Dermis blood vessel endothelial cell (primary cell): Measurements from ENCODE around the gene PRXL2B. TPM values are rescaled to one million over a fixed set of nuclear protein-coding genes. Genes with fewer than 3 reads are reported as not detected.
"Not testable (repeated sequence)": the region's sequence is repeated elsewhere in the genome, so short reads cannot be mapped to it uniquely, and the experiment has no call there.

Source experiments
- DNase-seq: peaks from one replicate; pipeline ENCODE4 v3.0.0; 2010
- total RNA-seq: library from RNA; depleted of rRNA; stranded (reverse); fragments of >200 nt; gene quantifications from 2 replicates; pipeline ENCODE4 v1.2.3, GENCODE V29; 2014

PRXL2B gene, protein sequence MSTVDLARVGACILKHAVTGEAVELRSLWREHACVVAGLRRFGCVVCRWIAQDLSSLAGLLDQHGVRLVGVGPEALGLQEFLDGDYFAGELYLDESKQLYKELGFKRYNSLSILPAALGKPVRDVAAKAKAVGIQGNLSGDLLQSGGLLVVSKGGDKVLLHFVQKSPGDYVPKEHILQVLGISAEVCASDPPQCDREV
- 63.0 and 128 TPM in 2 replicates for total RNA-seq

DNA sequence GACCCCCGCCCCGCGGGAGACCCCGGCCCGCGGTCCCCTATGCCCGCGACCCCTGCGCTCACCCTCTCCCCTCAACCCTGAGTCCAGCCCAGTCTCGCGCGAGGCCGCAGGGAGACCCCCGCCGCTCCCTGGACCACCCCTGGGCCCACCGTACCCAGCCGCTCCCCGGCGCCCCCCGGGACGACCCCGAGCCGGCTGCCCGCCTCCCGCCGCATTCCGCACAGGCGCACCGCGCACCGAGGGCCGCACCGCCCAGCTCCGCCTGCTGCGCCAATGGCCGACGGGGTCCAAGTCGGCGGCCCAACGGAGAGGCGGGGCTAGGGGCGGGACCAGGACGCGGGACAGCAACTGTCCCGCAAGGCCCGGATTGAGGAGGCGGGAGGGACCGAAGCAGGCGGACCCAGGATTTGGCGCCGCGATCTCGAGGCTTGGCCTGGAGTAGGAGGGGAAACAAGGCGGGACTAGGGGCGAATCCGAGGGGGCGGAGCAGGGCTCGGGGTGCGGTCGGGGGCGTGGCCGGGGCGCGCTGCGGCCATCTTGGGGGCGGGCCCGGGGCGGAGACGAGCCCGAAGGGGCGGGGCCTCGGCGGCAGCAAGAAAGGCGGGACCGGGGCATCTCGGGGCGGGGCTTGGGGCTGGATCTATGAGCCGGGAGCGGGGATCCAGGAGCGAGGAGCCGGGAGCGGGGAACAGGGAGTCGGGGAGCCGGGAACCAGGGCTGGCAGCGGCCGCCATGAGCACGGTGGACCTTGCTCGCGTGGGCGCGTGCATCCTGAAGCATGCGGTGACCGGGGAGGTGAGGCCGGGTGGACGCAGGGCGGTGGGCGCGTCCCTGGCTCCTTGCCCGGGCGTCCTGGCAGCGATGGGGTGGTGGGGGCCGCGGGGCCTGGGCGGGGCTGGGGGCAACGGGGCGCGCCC is at the start of gene PRXL2B:
TSS of gene PRXL2B (plus strand) at position 624 of the 917 bp plus-strand sequence. CDS start at position 733, 109 bp downstream.
- DNase-seq = peak; percentile 99

DNA sequence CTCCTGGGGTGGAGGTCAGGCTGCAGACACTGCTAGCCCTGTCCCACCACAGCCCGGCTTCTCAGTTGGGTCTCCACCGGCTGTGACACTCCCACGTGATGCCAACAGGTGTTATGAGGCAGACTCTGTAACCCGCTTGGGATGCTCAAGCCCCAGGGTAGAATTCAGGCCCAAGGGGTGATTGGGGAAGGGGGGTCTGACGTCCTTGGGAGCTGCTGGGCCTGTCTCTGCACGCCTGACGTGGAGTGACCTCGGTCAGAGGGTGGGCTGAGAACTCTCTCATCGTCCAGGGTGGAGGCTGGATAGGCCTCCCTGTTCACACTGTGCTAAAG is 48.8 kb upstream of the PRXL2B start:
- no peak for DNase-seq

DNA sequence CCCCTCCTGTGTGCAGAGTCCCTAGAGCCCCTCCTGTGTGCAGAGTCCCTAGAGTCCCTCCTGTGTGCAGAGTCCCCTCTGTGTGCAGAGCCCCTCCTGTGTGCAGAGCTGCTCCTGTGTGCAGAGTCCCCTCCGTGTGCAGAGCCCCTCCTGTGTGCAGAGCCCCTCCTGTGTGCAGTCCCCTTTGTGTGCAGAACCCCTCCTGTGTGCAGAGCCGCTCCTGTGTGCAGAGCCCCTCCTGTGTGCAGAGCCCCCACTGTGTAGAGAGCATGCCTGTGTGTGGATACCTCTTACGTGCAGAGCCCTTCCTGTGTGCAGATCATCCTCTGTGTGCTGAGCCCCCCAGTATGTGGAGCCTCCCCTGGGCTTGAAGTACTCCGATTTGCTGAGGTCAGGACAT is 48.2 kb upstream of the PRXL2B start:
- no peak for DNase-seq

DNA sequence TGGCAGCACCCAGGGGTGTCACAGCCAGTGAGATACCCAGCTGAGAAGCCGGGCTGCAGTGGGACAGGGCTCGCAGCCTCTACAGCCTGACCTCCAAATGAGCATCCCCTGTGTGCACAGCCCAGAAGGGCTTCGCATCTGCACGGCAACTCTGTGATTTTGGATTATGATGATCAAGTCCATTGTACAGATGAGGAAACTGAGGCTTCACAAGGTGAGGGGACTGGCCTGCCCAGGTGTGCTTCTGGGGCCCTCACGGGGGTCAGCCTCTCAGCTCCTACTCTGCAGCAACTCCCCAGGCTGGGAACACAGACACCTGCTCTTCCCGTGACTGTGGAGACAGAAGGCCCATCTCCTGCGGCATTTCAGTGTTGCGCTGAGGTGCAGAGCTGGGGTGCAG is 47.7 kb upstream of the PRXL2B start:
- no peak for DNase-seq

DNA sequence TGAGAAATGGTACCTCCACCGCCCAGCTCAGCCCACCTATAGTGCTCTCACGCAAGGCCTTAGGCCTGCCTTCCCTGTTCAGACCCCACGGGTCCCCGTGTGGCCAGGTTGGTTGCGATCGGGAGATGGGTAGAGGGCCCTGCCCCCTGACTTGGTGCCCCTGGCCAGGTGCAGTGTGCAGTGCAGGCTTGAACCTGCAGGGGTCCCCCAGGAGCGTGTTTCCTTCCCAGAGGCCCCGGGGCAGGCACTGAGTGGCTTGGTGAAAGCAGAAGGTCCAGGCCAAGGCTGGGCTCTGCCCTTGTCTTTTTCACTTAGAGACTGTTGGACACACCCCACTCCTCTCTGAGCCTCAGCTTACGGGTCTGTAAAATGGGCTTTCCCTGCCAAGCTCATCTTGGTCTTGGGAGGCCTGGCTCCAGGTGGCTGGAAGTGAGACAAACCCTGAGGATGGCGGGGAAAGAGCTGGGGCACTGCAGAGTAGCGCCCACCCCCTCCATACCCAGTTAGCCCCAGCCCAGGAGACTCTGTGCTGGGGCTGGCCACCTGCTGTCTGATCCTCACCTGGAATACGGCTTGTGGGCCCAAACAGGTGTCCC is 47.2 kb upstream of the PRXL2B start:
- DNase-seq = no peak

DNA sequence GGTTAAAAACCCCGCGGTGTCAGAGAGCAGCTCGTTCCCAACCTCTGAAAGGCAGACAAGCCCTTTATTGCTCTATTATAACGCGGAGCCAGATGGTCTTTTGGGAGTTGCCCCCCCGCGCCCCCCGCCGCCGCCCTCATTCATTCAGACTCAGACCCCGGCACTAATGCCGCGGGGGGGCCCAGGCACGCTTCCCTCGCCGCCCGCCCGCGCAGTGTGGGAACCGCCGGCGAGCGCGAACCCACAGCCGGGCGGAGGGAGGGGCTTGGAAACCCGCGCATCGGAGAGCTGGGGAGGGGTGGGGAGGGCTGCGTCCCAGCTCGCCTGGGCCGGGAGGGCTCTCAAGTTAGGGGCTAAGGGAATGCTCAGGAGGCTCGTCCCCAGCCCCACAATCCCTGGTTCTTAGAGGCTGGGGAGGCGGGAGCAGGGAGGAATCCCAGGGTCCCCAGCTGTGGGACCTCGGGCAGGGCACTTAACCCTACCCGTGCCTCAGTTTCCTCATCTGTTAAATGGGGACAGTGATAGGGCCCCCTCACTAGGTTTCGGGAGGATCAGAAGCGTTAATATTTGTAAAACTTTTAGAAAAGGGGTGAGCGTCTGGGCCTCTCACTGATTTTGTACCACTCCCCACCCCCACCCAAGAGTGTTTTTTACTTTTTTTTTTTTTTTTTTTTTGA is 45.6 kb upstream of the PRXL2B start:
- no peak for DNase-seq

DNA sequence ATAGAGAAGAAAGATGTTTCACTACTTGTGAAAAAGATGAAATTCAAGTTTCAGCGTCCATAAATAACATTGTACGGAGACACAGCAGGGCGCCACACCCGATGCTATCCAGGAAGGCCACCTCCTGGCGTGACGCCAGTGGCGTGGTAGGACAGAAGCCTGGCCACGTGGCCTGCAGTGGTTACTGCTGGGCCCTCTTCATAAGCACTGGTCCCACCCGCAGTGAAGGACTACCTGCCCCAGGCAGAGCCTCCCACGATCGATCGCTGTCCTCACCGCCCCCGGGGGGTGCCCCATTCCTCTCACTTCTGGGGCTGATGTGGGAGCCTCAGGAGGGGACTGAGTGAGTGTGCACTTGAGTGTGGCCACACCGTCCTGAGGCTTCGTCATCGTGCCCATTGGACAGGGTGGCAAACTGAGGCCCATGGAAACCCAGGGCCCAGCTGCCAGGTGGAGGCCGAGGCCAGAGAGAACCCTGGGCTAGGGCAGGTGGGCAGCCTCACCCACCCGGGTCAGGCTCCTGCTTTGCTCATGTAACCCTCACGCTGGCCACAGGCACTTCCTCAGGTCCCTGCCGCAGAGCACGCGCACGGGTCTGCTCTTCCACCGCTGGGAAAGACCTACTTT is 44.8 kb upstream of the PRXL2B start:
- no peak for DNase-seq

DNA sequence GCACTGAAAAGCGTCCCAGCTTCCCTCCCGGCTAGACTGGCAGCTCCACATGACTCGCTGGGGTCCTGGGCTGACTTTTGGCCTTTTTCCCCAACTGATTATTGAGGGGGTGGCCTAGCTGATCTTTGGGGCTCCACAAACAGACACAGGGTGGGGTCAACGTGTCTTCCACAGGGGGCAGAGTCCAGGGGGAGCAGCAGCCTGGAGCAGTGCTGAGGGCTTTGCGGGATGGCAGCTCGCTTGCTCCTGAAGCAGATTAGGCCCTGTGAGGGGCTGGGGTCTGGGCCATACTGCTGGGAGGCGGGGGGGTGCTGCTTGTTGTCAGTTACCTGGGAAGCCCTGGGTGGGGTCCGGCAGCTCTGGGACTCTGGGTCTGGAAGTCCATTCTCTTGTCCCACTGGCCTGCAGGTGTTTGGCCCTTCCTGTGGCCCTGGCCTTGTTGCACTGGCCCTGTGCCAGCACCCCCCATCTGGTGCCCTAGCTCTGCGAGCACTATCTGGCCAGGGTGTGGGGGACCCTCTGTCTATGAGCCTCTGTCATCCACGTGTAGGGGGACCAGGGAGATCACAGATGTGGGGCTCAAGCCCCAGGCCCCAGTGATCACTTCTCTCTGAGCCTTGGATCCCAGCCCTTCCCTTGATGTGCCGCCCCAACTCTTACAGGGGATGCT is 44.2 kb upstream of the PRXL2B start:
- no peak for DNase-seq

DNA sequence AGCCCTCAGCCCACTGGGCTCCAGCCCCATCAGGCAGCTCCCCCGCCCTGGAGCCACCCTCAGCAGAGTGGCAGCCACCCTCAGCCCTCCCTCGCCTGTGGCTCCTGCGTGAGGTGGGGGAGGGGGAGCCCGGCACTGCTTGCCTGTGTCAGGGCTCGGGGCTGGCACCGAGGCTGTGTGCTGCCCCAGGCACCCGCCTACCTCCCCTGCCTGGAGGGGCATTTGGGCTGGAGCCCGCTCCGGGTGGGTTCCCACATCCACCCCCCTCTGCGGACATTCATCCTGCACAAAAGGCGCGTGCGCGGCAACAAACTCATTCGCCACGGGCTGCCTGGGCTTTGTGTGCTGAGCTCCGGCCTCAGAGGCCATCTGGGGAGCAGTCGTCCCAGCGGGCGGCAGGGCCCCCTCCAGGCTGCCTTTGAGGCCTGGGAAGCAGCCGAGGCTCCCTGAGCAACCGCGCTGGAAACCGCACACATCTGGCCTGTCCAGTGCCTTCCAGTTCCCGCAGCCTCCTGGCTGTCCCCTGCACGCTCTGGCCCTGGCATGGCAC is 43.0 kb upstream of the PRXL2B start:
- no peak for DNase-seq

DNA sequence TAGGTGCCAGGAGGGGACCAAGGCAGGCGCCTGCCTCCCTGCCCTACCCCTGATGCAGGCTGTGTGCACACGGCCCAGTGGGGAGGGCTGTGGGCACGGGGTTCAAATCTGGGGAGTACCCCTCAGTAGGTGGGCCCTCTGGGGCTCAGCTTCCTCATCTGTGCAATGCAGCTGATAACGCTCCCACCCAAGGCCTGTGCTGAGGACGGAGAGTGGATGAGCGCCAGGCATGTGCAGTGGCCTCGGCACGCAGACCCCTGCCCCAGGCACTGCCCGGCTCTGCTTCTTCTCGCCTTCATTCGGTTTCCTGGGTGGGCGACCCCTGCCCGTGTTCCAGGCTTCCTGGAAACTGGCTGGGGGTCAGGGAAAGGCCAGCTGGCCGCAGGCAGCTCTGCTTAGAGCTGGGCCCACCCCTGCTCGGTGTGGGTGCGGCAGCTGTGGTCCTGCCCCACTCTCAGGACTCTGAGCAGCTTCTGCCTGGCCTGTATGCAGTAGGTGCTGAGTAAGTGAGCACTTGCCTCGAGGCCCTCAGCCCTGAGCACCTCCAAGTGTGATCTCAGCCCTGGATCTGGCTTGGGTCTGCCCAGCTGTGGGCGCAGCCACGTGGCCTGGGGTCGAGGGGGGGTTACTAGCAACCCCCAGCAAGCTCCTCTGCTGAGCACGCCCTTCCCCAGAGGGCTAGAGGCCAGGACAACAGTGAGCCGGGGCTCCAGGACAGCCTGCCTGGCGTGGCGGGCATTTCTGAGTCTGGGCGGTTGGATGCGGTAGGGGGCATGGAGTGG is 42.3 kb upstream of the PRXL2B start:
- no peak for DNase-seq

DNA sequence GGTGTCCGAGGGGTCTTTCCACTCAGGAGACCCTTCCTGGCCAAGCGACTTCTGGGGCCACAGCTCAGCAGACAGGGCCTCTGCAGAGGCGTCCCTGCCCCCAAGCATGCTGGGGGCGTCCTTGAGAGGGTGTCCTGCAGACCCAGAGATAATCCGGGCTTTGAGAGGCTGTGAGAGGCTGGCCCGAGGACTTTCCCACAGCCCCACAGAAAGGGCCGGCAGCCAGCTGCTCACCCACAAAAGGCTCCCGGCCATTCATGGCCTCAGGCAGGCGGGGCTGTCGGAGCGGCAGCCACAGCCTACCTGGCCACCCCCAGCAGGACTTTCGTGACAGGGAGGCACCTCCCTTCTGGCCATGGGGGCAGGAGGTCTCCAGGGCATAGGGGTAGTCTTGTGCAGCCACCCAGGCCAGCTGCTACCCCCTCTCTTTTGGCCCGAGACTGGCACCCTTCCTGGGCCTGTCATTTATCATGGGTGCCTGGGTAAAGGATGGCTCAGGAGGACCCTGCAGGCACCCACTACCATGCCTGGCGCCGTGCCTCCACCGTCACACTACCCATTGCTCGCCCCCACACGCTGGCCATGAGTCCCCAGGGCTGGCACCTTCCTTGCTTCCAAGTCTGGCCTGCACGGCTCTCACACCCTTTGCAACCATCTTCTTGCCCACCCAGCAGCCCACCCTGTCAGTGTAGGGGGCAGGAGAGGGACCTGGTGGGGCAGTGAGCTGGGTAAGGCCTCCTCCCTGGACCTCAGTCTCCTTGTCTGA is 41.5 kb upstream of the PRXL2B start:
- no peak for DNase-seq

DNA sequence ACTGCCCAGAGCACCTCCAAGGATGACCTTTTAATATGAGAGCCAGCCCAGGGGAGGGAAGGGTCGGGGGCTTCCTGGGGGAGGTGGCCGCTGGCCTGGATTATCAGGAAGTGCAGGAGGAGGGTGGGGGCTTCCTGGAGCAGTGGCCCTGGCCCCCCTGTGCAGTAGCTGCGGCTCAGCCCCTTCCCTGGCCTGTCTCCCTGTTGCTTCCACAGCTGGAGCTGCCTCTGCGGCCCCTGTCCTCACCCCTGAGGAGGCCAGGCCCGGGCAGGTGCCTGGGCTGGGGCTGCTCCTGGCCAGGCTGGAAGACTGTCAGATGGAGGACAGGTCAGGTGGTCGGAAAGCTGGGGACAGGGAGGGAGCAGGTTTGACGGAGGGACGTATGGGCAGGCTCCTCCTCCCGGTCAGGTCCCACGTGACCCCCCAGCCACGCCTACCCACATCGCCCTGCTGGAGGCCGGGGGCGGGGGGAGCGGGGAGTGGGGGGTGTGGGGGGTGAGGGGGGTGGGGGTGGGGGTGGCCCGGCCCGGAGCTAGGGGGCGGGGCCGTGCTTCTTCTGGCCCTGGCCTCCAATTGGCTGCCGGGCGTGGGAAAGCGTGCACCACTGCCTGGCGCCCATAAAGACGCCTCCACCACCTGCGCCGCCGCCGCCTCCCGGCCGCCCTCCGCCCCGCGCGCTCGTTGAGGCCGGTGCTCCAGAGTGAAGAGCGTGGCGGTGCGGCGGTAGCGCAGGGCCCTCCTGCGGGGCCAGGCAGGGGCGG is 40.6 kb upstream of the PRXL2B start:
- DNase-seq = peak; percentile 91

DNA sequence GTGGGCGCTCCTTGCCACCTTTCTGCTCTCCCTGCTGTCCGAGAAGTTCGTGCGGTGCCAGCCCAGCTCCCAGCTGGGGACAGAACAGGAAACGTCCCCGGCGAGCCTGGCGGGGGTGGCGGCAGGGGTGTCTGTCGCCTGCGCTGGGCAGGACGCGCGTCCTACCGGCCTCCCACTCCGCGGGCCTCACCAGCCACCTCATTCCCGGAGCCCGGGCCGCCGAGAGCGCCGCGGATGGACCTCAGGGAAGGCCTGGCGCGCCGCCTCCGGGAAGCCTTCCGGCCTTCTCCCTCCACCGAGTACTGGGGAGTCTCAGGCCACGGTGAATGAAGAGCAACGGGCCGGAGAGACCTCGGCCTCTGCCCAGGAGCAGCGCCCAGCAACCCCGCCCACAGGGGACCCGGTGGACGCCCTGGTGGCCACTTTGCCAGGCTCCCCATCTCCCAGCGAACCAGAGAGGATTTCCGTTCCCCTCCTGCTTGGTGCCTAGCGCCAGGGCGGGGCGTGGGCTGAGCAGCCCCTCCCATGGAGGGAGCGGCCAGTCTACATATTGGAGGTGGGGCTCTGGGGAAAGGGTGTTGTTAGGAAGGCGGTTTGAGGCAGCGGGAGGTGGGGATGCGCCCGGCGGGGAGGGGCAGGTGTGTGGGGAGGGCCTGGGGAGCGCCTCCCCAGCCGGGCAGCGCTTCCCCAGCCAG is 39.9 kb upstream of the PRXL2B start:
- peak; percentile 81 for DNase-seq

DNA sequence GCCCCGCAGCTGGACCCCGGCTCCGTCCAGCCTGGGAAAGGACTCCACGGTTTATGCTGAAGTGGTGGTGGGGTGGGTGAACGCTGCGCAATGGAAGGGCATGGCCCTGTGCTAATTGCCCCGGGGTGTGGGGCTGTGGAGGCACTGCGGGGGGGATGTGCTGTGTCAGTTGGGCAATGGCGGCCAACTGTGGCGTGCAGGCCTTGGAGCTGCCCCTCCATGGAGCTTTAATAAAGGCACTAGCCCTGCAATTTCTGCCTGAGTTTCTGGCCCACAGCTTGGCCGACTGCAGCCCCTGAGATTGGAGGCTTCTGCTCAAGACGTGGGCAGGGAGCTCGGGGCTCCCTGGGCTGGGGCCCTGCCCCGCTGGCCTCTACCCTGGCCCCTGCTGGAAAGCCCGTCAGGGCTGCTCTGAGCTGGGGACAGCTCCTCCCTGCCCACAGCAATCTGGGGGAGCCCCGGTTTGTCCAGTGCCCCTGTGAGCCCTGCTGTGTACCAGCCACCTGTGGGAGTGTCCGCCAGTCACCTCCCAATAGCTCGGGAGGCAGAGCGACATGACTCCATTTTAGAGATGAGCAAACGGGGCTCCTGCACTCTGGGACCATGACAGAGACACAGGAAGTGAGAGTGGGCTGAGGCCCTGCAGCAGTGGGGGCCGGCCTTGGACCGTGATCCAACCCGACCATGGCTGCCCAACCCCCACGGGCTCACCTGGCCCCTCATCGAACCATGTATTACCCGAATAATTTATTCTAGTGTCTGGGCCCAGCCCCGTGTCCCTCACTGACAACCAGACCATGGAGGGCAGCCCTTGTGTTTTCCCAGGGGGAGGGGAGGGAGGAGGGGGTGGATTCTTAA is 39.1 kb upstream of the PRXL2B start:
- no peak for DNase-seq

DNA sequence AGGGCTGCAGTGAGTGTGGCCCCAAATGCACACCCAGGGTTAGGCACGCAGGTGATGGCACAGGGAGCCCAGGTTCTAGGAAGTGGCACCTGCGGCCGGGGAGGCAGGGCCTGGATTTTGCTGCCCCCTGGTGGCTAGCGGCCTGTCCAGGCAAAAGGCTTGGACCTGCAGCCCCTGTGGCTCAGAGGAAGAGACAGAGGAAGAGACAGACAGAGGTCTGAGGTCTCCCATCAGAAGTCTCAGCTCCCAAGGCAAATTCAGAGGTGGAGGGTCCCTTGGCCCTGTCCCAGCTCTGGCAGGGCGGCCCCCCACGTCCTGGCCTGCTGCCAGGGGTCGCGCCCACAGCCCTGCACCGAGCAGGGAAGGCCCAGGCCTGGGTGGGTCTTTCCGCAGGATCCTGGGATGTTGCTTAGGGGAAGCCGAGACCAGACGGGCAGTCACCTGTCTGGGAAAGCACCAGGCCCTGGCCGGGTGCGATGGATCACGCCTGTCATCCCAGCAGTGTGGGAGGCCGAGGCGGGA is 38.4 kb upstream of the PRXL2B start:
- DNase-seq = peak; percentile 82

DNA sequence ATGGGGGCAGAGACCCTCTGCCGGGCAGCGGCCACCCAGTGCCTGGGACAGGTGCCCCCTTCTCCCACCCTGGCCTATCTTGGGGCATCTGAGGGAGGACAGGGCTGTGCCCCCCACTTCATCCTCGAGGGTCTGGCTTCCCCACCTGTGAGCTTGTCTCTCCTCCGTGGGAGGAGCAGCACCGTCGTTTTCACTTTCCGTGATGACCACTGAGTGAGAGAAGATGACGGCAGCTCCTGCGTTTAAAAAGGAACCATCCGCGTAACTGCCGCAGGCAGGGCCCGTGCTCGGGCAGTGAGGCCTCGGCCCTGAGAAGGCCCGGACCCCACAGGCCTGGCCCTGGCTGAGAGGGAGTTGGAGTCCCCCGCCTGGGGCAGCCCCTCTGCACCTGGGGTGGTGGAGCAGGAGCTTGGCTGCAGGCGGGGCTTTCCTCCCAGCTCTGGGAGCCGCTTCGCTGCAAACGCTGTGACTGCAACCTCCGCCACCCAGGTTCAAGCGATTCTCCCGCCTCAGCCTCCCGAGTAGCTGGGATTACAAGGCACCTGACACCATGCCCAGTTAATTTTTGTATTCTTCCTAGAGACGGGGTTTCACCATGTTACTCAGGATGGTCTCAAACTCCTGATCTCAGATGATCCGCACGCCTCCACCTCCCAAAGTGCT is 37.1 kb upstream of the PRXL2B start:
- not testable (repeated sequence) for DNase-seq

DNA sequence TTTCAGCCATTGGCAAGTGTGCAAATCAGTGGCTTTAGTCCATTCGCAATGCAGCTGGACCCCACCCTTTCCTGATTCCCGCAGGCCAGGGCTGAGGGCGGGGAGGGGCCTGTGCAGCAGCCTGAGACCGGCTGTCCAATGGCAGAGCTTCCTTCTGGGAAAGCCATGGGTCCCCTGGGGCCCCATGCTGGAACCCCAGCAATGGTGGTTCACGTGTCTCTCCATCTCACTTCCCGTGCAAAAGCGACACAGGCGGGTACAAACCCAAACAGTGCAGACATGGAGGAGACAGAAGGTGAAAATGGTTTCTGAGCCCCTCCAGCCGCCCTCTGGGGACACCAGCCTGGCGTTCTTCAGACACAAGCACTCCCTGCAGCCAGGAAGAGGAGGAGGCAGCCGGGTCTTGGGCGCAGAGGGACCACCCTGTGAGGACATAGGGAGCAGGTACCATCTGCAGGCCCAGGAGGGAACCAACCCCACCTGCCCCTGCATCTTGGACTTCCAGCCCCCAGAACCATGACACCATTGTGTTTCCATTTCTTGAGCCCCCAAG is 36.2 kb upstream of the PRXL2B start:
- DNase-seq = not testable (repeated sequence)
